Stimulated activated CD8-positive, alpha-beta memory T cell treated with anti-CD3 and anti-CD28 coated beads, Interleukin-4, amount 100 ng/mL, for 24 hours (primary cell): ENCODE results near the gene RARA.

Experiments
- DNase-seq: peaks from one replicate; pipeline ENCODE4 v3.0.0-alpha.2; 2020; ENCODE audit warnings: low read depth

The RARA gene

GRCh38 chr17:40329839-40330794 lies 21.1 kb downstream of the RARA start:
- DNase-seq = no peak

DNA sequence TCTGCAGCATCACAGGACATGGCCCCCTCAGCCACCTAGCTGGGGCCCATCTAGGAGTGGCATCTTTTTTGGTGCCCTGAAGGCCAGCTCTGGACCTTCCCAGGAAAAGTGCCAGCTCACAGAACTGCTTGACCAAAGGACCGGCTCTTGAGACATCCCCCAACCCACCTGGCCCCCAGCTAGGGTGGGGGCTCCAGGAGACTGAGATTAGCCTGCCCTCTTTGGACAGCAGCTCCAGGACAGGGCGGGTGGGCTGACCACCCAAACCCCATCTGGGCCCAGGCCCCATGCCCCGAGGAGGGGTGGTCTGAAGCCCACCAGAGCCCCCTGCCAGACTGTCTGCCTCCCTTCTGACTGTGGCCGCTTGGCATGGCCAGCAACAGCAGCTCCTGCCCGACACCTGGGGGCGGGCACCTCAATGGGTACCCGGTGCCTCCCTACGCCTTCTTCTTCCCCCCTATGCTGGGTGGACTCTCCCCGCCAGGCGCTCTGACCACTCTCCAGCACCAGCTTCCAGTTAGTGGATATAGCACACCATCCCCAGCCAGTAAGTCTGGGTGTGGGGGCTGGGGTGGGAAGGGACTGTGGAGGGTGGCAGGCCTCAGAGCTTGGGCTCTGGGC lies 22.0 kb downstream of the RARA start:
- DNase-seq = no peak

DNA sequence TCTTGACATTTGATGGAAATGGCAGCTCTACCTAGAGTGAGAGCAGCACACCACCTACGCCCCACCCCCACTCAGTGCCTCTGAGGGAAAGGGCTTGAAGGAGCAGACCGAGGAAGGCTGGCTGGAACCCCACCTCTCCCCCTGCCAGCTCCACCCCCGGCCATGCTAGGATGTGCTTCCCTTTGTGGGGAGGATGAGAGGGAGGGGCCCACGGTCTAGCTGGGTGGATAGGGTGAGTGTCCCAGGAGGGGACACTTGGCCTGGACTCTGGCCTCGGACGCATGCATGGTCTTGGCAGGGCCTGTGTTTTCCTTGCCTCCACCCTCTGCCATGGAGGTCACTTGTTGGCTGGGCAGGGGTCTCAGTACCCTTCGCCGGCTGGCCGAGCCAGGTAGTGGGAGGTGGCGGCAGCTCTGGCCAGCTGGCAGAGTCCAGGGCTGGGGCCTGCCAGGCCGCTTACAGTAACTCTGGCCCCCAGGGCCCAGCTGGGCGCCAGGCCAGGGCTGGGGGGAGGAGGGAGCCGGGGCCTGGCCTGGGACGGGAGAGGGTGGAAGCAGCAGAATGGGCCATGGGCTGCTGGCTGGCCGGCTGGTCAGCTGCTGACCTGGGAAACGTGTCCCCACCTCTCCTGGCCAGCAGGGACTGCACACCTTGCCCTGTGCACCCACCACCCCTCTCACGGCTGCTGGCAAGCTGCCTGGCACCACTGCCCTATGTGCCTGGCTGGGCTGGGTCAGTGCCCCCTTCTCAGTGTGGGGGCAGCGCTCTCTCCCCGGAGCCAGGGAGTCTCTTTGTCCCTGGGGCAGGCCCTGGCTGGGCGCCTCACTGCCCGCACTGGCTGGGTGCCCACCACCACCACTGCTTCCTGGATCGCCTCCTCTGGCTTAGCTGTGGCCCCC lies 23.0 kb downstream of the RARA start:
- no peak for DNase-seq

DNA sequence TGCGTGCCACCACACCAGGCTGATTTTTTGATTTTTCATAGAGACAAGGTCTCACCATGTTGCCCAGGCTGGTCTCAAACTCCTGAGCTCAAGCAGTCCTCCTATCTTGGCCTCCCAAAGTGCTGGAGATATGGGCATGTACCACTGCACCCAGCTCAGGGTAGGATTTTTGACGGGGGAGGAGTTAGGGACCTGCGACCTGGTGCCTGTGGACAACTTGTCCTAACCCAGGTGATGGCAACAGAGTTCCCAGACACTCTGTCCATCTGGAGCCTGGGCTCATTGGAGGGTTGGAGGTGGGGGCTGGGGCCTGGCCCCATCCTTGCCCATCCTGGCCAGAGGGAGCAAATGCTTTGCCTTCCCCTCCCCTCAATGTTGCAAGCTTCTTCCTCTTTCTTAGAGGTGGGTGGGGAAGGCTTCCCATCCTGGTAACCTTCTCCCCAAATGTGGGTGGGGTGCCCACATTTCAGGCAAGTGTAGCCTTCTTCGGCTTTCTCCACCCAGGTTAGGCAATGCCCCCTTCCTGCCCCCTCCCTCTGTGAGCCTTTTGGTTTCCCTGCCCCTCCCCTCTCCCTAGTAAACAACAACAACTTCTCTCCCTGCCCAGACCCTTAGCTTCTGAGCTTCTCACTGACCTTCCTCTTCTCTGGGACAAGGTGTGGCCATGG lies 24.9 kb downstream of the RARA start:
- DNase-seq = no peak

- DNase-seq = no peak
Observed at GRCh38 chr17:40335620-40336019, 26.6 kb downstream of the RARA start.

DNA sequence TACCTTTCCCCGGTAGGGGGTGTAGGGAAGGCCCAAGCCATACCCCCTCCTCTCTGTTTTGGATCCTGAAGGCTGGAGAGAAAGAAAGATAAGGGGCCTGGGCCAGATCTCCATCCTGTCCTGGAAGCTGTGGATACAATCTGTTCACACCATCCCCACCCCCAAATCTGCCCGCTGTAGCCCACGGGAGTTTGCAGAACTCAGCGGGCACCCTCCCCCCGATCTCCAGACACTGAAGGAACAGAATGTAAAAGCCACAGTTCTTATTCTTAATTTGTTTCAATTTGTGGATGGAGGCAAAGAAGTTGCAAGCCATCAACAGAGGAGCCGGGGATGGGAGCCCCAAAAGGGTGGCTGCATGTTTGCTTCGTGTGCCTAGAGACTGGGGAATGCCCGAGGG lies 28.4 kb downstream of the RARA start:
- DNase-seq = no peak

DNA sequence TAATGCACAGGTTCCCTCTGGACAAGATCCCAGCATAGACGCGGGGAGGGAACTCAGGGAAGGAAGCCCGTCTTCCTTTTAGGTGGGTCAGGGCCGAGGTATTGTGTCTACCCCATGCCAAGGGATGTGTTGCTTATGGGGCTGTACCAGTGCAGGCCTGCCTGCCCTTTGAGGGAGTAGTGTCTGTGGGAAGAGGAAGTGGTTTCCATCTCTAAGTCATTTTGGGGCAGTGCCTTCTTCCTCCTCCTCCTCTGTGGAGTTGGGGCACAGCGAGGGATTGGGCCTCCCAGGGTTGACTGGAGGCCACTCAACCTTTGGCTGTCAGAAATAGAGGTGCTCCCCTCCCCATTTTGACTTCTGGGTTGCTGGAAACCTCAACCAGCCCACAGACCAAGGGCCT lies 29.1 kb downstream of the RARA start:
- no peak for DNase-seq

DNA sequence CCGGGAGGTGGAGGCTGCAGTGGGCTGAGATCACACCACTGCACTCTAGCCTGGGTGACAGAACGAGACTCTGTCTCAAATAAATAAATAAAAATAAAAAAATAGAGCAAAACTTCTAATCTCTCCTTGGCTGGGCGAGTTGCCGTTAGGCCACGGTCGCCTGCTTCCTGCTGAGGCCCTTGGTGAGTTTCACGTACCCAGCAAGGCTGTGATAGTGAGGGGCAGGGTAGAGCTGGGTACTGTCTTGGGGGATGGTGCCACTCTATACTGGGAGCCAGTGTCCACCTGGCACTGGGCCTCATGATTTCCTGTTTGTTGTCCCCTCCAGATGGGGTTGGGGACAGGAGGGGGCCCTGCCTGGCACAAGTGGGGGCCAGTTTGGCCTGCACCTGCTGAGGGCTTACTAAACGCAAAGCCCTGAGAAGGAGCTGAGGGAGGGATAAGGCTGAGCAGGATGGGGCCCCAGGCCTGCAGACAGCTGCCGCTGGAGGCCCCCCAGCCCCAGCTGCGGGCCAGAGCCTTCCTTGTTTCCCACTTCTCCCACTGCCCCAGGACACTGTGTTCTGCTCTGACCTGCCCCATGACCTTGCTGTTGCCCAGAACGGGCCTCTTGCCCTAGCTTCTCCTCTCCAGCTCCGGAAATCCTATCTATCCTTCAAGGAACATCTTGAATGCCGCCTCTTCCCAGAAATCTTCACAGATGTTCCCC lies 30.1 kb downstream of the RARA start:
- DNase-seq = no peak

DNA sequence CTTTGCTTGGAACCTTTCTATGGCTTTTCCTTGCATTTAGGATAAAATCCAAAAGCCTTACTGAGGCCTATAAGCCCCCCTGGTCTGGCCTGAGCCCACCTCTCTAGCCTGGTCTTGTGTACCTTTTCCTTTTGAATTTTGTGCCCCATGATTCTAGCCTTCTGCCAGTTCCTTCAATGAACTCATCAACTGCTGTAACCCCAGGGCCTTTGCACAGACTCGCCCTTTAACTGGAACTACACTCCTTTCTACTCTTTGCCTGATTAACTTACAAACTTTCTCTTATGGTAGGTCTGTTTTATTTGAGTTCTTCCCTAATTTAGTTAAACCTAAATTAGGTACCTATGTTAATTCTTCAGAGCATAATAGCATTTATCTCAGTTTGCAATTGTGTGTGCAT lies 31.3 kb downstream of the RARA start:
- no peak for DNase-seq

DNA sequence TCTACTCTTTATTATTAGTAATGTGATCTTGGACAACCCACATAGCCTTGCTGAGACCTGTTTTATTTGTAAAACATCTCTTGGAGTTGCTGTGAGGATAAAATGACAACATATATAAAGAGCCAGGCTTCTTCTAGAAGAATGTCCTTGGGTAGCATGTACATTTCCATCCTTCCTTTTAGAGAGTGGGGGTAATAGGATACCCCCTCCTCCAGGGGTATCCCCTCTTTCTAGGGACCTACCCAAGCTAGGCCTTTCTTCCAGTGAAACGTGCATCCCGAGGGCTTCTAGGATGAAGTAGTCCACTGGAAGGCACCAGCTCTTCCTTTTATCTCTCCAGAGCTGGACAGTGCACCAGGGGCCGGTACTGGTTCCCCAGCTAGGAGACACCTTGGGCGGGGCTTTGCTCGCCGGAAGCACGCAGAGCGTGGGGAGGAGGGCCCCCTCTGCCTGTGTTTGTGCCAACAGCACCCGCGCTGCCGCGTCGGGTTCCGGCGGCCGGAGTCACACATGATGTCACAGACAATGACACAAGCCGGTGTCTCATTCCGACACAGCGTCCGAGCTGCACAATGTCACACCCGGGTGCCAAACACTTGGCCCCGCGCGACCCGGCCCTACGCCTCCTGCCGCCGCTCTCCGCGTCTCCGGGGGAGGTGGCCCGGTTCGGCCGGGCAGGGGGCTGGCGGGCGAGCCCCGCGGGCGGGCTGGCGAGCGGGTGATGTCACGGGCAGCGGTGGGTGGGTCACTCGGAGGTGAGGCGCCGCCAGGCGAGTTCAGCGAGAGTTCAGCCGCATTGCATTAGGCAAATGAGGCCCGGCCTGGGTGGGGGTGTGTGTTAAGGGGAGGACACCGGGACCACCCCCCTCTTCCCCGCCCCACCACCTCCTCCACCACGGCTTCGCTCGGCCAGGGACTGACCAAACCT lies 32.2 kb downstream of the RARA start:
- DNase-seq = peak; percentile 77

DNA sequence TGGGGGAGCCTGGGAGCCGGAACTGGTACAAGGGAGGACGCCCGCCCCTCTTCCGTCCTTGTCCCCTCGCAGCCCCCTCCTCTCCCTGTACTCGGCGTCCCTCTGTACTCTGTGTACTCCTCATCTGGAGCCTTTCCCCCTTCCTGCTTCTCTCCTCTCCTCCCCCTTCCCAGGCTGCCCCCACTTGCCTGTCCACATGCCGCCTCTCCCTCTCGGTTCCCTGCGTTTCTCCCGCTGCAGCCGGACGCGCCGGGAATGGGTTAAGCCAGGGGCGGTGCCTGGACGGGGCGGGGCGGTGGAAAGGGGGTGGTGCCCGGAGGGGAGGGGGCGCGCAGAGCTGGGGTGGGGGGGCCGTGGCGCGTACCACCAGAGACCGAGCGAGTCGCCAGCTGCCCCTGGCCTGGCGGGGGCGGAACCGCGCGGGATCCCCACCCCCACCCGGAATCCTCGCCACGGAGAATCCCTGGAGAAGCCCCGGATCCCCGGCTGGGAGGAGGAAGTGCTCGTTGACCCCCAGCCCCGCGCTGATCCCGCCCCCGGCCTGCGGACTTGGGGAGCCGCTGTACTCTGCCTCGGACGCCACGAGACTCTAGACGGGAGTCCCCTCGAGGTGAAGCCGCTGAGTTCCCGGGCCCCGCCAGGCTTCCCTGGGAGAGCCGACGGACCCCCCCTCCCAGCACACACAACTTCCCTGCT lies 33.0 kb downstream of the RARA start:
- no peak for DNase-seq

DNA sequence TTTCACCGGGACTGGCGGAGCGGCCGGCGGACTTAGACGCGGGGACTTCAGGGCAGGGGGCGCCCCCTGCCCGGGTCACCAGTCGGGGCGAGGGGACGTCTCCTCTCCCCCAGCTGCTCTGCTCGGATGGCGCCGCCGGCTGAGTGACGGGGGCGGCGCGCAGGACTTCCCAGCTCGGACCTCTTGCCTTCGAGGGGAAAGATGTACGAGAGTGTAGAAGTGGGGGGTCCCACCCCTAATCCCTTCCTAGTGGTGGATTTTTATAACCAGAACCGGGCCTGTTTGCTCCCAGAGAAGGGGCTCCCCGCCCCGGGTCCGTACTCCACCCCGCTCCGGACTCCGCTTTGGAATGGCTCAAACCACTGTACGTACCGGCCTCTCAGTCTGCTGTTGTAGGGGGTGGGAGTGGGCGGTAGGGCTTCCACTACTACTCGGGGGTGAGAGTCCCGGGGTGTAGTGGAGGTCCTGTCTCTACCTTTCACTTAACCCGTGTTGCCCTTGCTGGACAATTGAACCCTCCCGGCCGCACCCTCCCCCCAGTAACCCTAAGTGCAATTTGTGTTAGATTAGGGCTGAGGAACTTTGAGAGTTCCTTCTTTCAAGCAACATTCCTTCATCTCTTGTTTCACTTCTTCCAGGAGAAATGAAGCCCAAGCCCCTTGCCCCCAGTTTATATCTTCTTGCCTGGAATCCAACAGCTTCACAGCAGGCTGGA lies 33.7 kb downstream of the RARA start:
- DNase-seq = no peak

DNA sequence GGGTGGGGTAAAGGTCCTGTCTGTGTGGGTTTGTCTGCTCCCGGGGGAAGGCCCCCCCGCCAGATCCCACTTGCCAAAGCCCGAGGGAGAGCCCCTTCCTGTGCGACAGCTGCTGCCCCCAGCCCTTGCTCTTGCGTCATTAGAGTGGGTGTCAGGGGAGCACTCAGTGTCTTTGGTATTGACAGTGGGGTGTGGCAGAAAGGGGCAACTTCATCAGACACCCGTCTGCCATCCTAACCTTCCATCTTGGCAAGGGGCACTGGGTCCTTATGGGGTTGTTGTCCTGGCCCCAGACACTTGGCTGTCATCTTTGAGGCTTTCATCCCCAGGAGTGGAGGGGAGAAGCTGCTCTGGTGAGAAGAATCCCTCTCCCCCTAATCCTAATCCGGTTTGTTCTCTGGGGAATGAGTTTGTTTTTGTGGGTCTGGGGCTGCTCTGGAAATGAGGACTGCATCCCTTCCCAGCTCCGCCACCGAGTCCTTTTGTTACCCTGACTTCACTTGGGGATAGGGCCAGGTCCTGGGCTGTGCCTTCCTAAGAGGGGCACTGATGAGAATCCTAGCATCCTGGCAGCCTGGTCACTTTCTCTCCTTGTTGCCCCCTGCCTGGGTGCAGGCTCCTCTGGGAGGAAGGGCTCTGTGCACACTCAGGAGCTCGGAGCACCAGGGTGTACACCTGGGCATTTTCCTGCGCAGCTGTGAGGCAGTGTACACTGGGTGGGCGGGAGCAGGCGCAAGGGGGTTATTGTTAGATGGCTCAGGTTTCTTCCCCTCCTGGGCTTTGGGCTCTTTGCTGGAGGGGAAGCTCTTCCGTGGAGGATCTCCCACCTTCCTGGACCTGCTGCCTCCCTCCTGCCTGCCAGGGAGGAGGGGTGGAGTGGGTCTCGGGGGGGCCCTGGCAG lies 34.5 kb downstream of the RARA start:
- no peak for DNase-seq

DNA sequence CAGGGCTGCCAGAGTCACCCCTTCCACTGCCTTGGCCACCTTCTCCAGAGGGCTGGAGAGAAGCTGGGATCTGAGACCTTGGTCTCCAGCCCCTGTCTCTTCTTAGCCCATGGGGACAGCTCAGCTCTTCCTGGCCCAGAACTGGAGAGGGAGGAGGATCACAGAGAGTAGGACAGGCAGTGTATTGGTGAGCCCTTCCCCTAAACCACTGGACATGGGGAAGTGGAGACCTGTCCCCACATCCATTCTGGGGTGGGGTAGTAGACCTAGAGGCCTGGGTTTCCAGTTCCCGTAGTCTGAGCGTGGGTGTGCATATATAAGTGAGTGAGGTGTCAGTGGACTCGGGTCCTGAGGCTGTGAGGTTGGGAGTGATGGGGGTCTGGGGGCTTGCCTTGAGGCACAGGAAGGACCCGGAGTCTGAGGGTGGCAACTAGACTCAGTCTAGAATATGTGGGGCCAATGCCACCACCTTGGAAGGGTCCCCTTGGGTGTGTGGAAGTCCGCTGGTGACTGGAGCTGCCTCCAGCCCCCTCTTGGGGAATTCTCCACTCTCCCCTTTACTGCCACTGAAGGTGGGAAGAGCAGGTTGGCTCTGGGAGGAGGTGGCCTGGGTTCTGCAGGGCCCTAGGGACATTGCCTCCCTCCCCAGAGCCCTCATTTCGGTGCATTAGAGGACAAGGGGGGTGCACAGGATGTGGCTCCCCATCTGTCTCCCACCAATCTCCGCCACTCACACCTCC lies 35.6 kb downstream of the RARA start:
- DNase-seq = no peak

GRCh38 chr17:40345161-40345993 lies 36.4 kb downstream of the RARA start:
- no peak for DNase-seq
